Ramos (cell line): Measurements from ENCODE around the gene ARFGAP1.

Experiments used
- in situ Hi-C: fragments of 300-500 bp; cut with MboI; formaldehyde crosslinking; loops from one replicate; pipeline ENCODE4 v1.14.3; 2022; ENCODE audit warnings: low sequenced_read_pairs; ENCODE audit not compliant: unreplicated experiment

The ARFGAP1 gene

GRCh38 chr20:63274381-63275228, 2.0 kb downstream of the ARFGAP1 start:
- in situ Hi-C loops = no loop called here

DNA sequence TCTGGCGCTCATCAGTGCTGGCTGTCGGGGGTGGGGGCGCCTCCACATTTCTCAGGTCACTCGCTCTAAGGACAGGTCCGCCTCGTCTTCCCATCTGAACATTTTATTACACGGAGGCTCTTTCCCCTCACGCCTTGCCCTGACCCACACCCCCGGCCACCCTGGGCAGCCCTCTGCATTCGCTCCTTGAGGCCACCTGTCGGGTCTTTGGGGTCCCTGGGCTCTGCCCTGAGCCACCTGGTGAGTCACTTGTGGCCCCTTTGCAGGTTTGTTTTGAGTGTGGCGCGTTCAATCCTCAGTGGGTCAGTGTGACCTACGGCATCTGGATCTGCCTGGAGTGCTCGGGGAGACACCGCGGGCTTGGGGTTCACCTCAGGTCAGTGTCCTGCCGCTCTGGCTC, 3.2 kb downstream of the ARFGAP1 start:
- in situ Hi-C loops = no loop called here

DNA sequence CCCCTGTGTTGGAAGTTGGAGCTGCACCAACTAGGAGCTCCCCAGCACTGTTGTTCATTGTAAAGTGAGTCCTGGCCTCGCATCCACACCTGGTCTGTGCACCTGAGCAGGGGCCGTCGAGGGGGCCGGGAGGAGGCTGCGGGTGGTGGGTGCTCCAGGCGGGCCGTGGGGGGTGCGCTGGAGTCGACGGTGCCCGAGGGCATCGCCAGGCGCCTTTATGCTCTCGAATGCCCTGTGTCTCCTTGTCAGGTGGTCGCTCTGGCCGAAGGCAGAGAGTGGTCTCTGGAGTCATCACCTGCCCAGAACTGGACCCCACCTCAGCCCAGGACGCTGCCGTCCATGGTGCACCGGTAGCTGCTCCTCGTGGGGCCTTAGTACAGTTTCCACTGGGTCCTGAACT, 4.3 kb downstream of the ARFGAP1 start:
- in situ Hi-C loops = no loop called here

GRCh38 chr20:63277466-63278272, 5.1 kb downstream of the ARFGAP1 start:
- in situ Hi-C loops = no loop called here

DNA sequence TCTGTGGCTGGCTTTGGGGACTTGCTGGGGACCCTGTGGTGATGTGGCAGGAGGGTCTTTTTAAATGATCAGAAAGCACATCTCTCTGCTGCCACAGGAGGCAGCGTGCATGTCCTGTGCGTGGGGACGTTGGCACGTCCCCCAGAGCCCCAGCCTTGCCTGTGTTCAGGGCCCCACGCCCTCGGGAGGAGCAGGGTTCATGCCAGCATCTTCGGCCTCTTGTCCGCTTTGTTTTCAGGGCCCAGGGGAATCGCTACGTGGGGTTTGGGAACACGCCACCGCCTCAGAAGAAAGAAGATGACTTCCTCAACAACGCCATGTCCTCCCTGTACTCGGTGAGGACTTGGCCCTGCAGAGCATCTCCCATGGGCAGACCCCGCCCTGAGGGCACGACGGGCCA, 6.0 kb downstream of the ARFGAP1 start:
- in situ Hi-C loops = no loop called here

DNA sequence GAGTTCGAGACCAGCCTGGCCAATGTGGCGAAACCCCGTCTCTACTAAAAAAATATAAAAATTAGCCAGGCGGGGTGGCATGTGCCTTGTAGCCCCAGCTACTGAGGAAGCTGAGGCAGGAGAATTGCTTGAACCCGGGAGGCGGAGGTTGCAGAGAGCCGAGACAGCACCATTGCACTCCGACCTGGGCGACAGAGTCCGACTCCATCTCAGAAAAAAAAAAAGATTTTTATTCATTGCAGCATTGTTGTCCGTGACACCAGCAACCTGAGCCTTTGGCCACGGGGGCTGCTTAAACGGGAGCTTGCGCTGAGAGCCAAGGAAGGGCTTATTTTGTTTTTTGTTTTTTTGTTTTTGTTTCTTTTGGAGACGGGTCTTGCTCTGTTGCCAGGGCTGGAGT, 7.3 kb downstream of the ARFGAP1 start:
- in situ Hi-C loops = no loop called here

DNA sequence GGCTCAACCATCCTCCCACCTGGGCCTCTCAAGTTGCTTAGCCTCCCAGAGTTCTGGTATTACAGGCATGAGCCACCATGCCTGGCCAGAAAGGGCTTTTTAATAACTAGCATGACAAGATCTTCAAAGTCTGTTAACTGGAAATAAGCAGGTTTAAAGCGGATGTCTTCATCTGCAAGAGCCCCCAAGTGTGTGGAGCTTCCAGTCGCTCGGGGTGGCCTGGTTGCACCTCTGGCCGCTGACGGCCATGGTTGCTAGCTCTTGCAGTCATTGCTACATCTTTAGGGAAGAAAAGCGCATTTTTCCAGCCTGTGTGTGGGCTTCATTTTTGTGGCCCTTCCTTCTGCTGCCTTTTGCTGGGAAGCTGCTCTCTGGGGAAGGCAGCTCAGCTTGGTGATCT, 7.8 kb downstream of the ARFGAP1 start:
- in situ Hi-C loops = no loop called here

DNA sequence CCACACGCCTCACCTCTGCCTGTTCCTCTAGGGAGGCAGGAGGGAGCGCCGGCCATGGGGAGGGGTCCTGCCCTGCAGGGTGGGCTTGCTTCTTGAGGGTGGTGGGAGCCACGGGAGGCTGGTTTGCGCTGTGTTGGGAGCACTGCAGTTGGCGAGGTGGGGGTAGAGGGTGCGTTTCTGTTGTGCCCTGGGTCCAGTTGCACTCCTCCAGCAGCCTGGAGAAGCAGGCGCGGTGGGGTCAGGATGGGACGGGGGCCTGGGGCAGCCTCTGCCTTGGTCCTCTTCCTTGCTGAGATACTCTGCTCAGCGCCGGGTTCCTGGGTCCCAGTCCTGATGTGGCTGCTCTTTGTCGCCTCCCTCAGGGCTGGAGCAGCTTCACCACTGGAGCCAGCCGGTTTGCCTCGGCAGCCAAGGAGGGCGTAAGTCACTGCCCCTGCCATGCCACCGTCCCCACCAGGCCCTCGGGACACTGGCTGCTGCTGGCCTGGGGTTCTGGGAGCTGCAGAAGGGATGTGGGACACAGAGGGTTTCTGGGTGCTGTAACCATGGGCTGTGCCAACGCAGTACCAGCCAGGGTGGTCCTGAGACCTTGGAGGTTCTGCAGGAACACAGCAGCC, 8.4 kb downstream of the ARFGAP1 start:
- in situ Hi-C loops = no loop called here

- in situ Hi-C loops = no loop called here
Measured at GRCh38 chr20:63281742-63282665, 9.4 kb downstream of the ARFGAP1 start.

DNA sequence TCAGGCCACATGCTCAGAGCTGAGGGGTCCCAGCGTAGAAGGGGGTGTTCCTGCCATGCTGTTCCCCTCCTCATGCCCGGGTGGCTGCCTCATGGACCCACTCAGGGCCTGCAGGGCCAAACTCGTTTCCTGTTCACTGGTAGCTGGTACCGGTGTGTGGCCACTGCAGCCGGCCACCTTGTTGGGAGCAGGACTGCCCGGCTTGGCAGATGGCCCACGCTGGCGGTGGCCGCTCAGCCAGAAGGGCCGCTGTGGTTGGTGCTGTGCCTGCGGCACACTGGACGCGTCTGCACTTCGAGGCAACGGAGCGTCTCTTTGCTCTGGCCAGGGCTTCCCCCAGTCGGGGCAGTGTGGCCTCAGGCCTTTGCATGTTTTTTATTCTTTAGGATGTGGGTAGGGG, 10.3 kb downstream of the ARFGAP1 start:
- in situ Hi-C loops = no loop called here

- in situ Hi-C loops = no loop called here
Measured at GRCh38 chr20:63283397-63284082, 10.9 kb downstream of the ARFGAP1 start.

GRCh38 chr20:63284083-63284440, 11.4 kb downstream of the ARFGAP1 start:
- in situ Hi-C loops = no loop called here

DNA sequence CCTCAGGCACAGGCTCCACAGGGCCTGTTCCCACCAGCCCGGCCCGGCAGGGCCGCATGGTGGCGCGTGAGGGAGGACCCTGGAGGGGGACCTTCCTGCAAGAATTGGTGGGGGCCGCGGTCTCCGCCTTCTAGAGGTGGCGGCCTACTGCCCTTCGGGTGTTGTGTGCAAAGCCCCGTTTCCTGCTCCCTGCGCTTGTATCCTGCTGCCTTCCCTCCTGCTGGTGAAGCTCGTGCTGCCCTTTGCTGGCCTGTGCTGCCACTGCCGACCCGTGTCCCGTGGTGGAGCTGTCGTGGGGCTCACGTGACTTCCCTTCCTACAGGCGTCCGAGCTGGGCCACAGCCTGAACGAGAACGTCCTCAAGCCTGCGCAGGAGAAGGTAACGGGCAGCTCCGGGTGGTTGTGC, 11.9 kb downstream of the ARFGAP1 start:
- in situ Hi-C loops = no loop called here

GRCh38 chr20:63284981-63285524, 12.4 kb downstream of the ARFGAP1 start:
- in situ Hi-C loops = no loop called here

DNA sequence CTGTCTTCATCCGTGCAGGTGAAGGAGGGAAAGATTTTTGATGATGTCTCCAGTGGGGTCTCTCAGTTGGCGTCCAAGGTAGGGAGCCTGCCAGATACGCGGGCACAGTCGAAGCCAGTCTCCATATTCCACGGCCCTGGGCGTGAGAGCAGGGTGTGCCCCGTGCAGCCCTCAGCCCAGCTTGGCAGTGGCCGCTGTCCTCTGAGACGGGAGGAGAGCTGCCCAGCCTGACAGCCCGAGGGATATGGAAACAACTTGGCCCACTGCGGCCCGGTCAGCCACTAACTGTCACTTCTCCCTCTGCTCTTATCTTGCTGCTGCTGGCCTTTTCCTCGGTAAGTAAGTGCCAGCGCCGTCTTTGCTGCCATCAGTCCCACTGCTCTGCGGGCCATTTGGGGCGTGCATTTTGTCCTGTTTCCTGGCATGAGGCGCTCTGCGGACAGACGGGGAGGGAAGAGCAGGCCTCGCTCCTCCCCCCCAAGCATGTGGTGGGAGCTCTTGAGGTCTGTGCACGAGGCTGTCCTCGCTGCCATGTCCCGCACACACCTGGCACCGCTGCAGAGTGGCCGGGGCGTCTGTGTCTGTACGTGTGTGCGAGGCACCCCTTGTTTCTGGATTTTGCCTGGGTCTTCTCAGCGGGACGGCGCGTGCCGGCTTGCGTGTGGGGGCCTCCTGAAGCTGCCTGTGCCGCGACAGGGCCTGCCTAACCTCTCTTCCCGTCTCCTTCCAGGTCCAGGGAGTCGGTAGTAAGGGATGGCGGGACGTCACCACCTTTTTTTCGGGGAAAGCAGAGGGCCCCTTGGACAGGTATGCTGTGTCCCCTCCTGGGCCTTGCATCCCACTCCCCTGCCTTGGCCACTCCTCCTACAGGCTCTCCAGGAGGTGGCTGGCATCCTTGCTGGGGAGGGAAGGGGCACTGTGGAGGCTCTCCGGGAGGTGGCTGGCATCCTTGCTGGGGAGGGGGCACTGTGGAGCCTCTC, 13.3 kb downstream of the ARFGAP1 start:
- in situ Hi-C loops = no loop called here

GRCh38 chr20:63286781-63287696, 14.4 kb downstream of the ARFGAP1 start:
- in situ Hi-C loops = no loop called here
